Right lobe of liver (tissue), 6 donors: Measurements from ENCODE around the gene TNFRSF19. TPM values are rescaled to one million over a fixed set of nuclear protein-coding genes. Genes with fewer than 3 reads are reported as not detected.

Source experiments
- ATAC-seq, 4 donors: fragments of 200-7000 bp; cut with Tn5 transposase; one replicate each; pipeline ENCODE4 v1.9.1; 2020; ENCODE audit warnings: mild to moderate bottlenecking in 4 of 4, moderate library complexity in 4 of 4
- DNase-seq, 3 donors: peaks; one replicate each; pipeline ENCODE4 v3.0.0-alpha.2; 2020
- H3K27ac ChIP-seq, 3 donors: fragments of 200-600 bp; one replicate each; pipeline ENCODE4 v1.8.0; 2022
- H3K27me3 ChIP-seq, 2 donors: fragments of 200-600 bp; one replicate each; pipeline ENCODE4 v1.8.0; 2022
- H3K36me3 ChIP-seq, 4 donors: fragments of 200-600 bp; sonication (generic) in 1 of 4; one replicate each; pipeline versions ENCODE4 v1.5.1 to v1.8.0; 2017 to 2022; ENCODE audit warnings: control low read depth in 1 of 4
- H3K4me1 ChIP-seq, 4 donors: fragments of 200-600 bp; sonication (generic) in 1 of 4; one replicate each; pipeline versions ENCODE4 v1.5.1 to v1.8.0; 2017 to 2022; ENCODE audit warnings: control low read depth in 1 of 4
- H3K4me3 ChIP-seq, 3 donors: fragments of 200-600 bp; one replicate each; pipeline ENCODE4 v1.8.0; 2022
- H3K9me3 ChIP-seq, 4 donors: fragments of 200-600 bp; sonication (generic) in 1 of 4; one replicate each; pipeline versions ENCODE4 v1.5.1 to v1.8.0; 2017 to 2022; ENCODE audit warnings: control low read depth in 1 of 4
- CTCF ChIP-seq, 4 donors: fragments of 200-600 bp in 3 of 4; fragments of 450-650 bp in 1 of 4; IDR thresholded peaks; one replicate each; pipeline versions ENCODE4 v1.5.1 to v1.8.0; 2016 to 2022; ENCODE audit warnings: antibody characterized with exemption in 4 of 4, mild to moderate bottlenecking in 2 of 4
- POLR2A ChIP-seq: fragments of 450-650 bp; IDR thresholded peaks from one replicate; pipeline ENCODE4 v1.6.1; 2017; ENCODE audit warnings: antibody characterized with exemption, mild to moderate bottlenecking
- WGBS: methylation state at CpG from one replicate; pipeline ENCODE4 v1.1.6; 2018; ENCODE audit warnings: low coverage, low lambda C conversion rate; ENCODE audit not compliant: insufficient coverage; ENCODE audit errors: missing lambda C conversion rate; 5-methylcytosine and 5-hydroxymethylcytosine counted together
- intact Hi-C, 2 donors: fragments of 100-400 bp; cut with DNase I; formaldehyde crosslinking; loops; one replicate each; pipeline versions ENCODE4 v1.11.2 to v1.14.1; 2022
- total RNA-seq, 6 experiments: library from RNA; depleted of rRNA in 2 of 6; stranded (reverse); fragments of >200 nt in 2 of 6; fragmentation: NEBNext Ultra II Directional in 3 of 6; extraction: Animal tissue kit (Norgen Biotek cat#: 25700) in 3 of 6; gene quantifications; one replicate each; pipeline versions ENCODE4 v1.1.0 to v1.2.4, GENCODE V29; 2016 to 2023
- donor health status: DM: no; HTN: yes; CAD: no.
- donor health status: DM: no; HTN: no; CAD: no.
- donor health status: DM: no; HTN: no; CAD: no.
- donor health status: DM: no; HTN: yes; CAD: no.
- donor health status: DM: no; HTN: yes; CAD: no.

TNFRSF19 gene
- total RNA-seq, 6 experiments from 2014 or later: 0.06 to 0.37 (median 0.29) TPM; not detected in 1

DNA sequence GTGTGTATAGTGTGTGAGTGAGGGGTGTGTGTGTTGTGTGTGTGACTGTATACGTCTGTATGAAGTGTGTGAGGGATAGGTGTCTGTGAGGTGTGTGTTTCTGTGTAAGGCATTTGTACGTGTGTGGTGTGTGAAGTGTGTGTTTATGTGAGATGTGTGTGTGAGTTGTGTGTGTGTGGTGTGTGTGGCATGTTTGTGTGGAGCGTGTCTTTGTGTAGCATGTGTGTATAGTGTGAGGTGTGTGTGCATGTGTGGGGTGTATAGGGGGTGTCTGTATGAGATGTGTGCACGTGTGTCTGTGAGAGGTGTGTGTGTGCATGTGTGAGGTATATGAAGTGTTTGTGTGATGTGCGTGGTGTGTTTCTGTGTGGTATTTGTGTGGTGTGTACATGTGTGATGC, 13.2 kb upstream of the TNFRSF19 start:
- Histone ChIP-seq H3K36me3 (no peaks in the 10 kb centered on the region), H3K27ac (no peak overlapping the region), H3K4me1 (no peaks in the 10 kb centered on the region), H3K27me3 (no peaks in the 10 kb centered on the region), H3K4me3 (no peak overlapping the region), H3K9me3 (no peaks in the 10 kb centered on the region)
- intact Hi-C loops: no loop called here
- TF ChIP-seq POLR2A: no peak
- no peak for TF ChIP-seq CTCF (IDR thresholded peaks at IDR 0.05)
- ATAC-seq (no peak), DNase-seq (no peak)
- WGBS: 69% methylated on average over 5 of the region's 5 CpGs

DNA sequence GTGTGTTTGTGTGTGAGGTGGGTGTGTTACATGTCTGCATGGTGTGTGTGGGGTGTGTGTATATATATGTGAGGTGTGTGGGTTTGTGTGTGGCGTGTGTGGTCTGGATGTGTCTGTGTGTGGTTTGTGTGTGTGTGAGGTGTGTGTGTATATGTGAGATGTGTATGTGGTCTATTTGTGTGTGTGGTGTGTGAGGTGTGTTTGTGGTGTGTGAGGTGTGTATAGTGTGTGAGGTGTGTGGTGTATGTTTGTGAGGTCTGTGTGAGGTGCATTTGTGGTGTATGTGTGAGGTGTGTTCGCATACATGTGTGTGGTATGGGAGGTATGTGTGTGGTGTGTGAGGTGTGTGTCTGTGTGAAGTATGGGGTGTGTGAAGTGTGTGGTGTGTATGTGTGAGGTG, 12.5 kb upstream of the TNFRSF19 start:
- intact Hi-C loops: no loop called here
- Histone ChIP-seq H3K4me1 (no peaks in the 10 kb centered on the region), H3K36me3 (no peaks in the 10 kb centered on the region), H3K9me3 (no peaks in the 10 kb centered on the region), H3K27ac (no peak overlapping the region), H3K4me3 (no peak overlapping the region), H3K27me3 (no peaks in the 10 kb centered on the region)
- ATAC-seq: no peak
- DNase-seq: no peak
- WGBS: 84% methylated on average over 2 of the region's 2 CpGs
- TF ChIP-seq CTCF (IDR thresholded peaks at IDR 0.05): no peak
- TF ChIP-seq POLR2A: no peak

DNA sequence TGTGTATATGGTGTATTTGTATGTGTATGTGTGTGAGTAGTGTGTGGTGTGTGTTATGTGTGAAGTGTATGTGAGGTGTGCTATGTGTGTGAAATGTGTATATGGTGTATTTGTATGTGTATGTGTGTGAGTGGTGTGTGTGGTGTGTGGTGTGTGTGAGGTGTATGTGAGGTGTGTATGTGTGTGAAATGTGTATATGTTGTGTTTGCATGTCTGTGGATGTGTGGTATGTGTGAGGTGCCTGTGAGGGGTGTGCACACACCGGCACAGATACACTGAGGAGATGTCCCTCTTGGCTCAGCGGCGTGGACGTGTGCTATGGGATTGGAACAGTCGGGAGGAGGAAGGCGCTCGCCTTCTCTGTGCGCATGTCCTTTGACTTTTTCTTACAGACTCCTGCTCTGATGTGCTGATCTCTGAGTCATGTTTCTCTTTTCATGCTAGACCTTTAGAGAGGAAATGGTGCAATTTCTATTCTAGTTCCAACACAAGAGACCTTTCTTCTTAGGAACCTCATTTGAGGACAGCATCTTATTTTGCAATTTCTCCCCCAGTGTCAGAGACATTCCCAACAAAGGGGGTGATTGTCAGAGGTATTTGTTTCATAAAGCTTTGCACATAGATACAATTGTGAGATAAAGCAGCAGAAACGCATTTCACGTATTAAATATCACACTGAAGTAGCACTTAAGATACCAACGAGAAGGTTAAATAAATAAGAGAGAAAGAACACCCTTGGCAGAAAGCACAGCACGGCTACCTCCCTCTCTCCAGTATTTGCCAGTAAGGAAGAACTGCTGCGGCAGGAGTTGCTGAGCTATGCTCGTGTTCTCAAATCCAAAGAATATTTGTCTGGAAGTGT, 11.3 kb upstream of the TNFRSF19 start:
- no peak overlapping the region for H3K27ac ChIP-seq
- no peak for TF ChIP-seq POLR2A
- TF ChIP-seq CTCF (IDR thresholded peaks at IDR 0.05): no peak
- intact Hi-C loops: no loop called here
- H3K27me3 ChIP-seq: no peaks in the 10 kb centered on the region
- no peaks in the 10 kb centered on the region for H3K36me3 ChIP-seq
- 38% methylated on average over 6 of the region's 14 CpGs for WGBS
- DNase-seq: no peak
- peak in 2 of 4 donors; percentile 18 to 32 for ATAC-seq
- H3K9me3 ChIP-seq: no peaks in the 10 kb centered on the region
- no peaks in the 10 kb centered on the region for H3K4me1 ChIP-seq
- no peak overlapping the region for H3K4me3 ChIP-seq

DNA sequence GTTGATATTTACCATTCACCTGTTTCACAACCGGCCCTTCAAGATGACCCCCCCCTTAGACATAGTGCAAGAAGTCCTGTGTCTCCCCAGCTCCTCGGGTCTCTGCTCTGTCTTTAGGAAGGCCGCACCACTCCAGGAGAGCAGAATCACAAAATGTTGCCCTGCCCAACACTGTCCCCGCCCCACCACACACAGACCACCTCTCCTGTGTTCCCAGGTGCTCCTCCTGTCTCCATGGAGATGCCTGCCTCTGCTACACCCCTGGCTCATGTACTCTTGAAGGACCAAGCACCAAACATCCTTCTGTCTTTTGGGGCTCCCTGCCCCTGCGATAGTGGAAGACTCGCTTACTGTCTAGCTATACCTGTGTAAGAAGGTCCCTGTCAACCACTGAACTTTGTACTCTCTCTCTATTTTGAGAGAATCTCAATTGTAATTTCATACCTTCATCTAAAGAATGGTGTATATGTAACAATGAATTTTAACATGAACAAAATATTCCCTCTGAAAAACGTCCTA, 9.6 kb upstream of the TNFRSF19 start:
- Histone ChIP-seq H3K27me3 (no peaks in the 10 kb centered on the region), H3K4me1 (no peaks in the 10 kb centered on the region), H3K9me3 (no peaks in the 10 kb centered on the region), H3K27ac (no peak overlapping the region), H3K36me3 (no peaks in the 10 kb centered on the region), H3K4me3 (no peak overlapping the region)
- no peak for DNase-seq
- WGBS: 76% methylated on average over 6 of the region's 7 CpGs
- TF ChIP-seq CTCF (IDR thresholded peaks at IDR 0.05): no peak
- TF ChIP-seq POLR2A: no peak
- no peak for ATAC-seq
- intact Hi-C loops: no loop called here
